ENCODE data around the gene FERMT1.
"Not testable (repeated sequence)": the region's sequence is repeated elsewhere in the genome, so short reads cannot be mapped to it uniquely, and the experiment has no call there.

The FERMT1 gene

DNA sequence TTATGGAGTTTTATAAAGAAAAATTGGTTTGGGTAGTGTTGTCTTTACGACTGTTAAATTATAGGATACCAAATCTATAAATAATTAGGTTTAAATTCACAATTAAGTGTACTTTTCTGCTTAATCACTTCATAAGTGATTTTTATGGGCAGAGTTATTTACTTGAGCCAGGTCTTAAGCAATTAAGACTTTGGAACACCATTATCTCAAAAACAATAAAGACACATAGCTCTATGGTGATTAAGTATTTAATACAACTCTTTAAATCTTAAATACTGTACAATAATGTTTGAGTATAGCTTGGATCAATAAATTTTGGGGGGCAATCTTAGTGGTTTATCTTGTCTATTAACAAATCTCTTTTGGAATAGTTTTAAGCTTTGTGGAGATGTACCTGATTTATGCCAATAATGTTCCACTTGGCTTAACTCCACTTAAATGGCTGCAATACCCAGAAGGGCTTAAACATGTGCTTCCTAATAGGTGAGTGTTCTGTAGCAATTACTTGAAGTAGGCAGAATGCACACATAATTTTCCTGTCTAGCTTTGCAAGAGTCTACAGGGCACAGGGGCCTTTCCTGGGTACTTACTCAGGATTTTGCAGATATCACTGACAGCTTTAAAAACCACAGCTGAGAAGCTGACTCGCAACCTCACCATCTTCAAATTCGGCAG is 7.5 kb downstream of the FERMT1 start:
- no peak for DNase-seq

DNA sequence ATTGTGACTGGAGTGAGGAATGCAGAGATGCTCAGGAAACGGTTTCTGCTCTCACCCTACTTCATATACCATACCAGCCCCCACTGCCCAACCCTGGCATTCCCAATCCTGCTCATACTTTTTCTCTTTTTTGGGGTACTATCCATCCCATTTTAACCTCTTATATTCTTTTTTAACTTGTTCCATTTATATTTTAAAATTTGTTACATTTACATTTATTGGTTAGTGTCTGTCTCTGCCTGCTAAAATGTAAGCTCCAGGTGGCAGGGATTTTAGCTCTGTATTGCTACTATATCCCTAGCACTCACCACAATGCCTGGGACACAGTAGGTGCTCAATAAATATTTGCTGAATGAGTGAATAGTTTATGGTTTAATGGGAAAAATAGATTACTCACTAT is 8.1 kb downstream of the FERMT1 start:
- no peak for DNase-seq

DNA sequence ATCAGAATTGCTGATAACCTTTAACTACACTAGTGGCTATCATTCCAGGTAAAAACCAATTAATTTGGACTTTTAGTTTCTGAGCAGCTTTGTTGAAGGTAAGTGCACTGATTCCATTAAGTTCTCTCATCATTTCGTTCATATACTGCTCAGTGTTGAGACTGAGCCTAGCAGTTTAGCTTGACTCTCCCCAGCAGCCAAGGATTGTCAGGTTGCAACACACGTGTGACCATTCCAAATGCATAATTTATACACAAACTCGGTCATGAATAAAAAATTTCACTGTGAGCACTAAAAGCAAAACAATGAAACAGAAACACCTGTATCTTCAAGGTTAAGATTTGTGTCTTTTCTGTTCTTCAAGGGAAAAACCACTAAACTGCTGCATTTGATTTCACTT is 8.9 kb downstream of the FERMT1 start:
- no peak for DNase-seq

DNA sequence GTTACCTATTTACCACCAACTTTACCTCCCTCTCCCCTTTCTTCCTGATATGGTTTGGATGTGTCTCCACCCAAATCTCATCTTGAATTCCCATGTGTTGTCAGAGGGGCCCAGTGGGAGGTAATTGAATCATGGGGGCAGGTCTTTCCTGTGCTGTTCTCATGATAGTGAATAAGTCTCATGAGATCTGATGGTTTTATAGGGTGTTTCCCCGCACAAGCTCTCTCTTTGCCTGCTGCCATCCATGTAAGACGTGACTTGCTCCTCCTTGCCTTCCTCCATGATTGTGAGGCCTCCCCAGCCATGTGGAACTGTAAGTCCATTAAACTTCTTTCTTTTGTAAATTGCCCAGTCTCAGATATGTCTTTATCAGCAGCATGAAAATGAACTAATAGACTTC is 9.9 kb downstream of the FERMT1 start:
- DNase-seq: not testable (repeated sequence)

DNA sequence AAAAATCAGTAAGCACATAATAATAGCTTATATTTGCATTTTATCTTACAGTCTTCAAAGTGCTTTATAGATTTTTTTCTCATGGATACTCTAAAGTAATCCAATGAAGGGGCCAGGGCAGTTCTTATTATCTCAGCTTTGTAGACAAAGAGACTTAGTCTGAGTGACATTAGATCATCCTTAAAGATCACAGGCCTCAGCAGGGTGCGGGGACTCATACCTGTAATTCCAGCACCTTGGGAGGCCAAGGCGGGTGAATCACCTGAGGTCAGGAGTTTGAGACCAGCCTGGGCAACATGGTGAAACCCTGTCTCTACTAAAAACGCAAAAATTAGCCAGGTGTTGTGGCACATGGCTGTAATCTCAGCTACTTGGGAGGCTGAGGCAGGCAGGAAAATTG is 14.5 kb downstream of the FERMT1 start:
- DNase-seq: no peak

DNA sequence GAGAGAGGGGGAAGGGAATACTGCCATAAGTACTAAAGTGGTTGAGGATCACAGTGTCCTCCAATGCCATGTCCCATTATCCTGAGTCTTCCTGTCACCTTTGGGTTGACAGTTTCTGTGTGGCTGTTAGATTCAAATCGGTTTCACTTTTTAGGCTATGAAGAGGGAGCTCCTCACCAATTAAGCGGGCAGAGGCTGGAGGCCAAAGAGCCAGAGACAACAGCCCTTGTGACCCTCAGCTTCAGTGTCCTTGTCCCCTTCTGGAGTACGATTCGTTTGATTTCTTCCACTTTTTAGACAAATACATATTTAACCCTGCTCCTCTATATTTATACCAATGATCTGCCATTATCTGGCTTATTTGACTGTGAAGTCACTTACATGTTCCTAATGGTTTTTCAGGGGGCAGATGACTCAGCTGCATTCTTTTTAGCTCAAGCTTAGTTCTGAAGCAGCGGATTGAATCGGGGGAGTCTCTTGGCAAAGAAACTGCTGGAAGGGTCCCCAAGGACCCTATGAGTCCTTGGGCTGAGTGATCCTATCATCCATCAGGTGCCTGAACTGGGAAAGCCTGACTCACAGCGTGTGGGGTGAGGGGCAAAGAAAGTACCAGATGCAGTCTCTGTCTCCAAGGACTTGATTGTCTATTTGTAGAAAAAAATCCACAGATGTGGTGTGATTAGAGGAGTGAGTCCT is 18.2 kb downstream of the FERMT1 start:
- no peak for DNase-seq

DNA sequence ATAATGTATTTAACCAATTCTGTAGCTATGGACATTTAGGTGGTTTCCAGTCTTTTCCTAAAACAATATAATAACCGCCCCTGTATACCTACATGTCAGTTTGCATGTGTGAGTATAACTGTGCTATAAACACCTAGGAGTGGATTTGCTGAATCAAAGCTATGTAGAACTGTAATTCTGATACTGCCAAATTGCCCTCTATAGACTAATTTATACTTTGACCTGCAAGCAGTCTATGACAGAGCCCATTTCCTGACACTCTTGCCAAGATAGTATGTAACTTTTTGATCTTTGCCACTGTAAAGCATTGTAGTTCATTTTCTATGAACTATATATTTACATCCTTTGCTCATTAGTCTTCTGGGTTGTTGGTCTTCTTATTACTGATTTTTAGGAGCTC is 19.5 kb downstream of the FERMT1 start:
- DNase-seq: no peak

DNA sequence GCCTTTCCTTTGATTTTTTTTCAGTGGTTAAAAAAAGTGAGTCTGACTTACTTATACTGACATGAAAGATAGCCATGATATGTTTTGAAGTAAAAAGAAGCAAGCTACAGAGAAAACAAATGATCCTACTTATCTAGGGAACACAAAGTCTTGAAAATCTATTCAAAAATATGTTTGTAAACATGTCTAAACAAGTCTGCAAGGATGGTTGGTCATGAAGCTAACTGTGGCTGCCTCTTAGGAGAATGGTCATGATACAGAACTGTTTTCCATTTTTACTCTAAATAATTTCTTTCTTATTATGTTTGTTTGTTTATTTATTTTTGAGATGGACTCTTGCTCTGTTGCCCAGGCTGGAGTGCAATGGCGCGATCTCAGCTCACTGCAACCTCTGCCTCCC is 21.5 kb downstream of the FERMT1 start:
- no peak for DNase-seq

DNA sequence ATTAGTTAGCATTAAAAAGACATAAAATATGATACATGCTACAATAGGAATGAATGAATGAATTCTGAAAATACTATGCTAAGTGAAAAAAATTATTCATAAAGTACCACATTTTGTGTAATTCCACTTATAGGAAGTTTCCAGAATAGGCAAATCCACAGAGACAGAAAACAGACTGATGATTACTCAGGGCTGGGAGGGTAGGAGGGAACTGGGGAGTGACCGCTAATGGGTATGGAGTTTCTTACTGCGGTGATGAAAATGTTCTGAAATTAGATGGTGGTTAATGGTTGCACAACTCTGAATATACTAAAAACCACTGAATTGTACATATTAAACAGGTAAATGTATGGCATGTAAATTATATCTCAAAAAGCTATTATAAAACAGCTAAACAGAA is 22.6 kb downstream of the FERMT1 start:
- DNase-seq: no peak

DNA sequence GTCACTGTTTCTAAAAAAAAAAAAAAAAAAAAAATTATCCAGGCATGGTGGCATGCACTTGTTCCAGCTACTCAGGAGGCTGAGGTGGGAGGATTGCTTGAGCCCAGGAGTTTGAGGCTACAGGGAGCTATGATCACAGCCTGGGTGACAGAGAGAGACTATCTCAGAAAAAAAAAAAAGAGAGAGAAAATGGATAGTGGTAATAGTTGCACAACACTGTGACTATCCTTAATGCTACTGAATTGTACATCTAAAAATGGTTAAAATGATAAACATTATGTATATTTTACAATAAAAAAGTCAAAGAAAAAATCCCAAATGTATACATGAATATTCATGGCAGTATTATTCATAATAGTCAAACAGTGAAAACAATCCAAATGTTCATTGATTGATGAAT is 23.0 kb downstream of the FERMT1 start:
- no peak for DNase-seq

DNA sequence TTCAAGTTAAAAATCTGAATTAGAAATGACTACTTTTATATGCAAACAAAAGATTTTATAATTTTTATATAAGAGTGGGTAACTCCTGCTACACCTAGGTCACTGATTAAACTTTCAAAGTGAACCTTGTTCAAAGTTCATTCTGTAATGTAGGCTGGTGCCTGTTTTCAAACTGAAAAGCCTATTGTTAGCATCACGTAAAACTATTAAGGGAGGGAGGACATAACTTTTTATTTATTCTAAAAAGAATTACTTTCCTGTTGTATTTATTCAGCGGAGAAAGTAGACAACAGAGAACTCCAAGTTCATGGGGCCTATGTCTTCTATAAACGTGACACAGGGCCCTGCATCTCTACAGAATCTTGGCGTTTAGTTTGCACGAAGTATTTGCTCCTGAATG is 27.4 kb downstream of the FERMT1 start:
- no peak for DNase-seq

DNA sequence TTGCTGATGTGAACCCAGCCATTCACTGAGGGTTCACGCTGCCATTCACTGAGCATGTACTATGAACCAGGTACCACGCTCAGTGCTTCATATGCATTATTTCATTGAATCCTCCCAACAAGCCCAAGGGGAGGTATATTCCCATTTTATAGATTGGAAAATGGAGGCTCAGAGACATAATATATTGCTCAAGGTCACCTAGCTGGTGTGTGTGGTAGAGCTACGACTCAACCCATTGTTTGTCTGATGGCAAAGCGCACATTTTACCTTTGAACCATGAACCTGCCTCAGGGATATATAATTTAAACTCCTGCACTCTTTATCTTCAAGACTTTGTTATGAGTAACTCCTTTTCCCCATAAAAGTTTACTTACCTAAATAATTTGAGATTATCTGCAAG is 28.3 kb downstream of the FERMT1 start:
- no peak for DNase-seq

DNA sequence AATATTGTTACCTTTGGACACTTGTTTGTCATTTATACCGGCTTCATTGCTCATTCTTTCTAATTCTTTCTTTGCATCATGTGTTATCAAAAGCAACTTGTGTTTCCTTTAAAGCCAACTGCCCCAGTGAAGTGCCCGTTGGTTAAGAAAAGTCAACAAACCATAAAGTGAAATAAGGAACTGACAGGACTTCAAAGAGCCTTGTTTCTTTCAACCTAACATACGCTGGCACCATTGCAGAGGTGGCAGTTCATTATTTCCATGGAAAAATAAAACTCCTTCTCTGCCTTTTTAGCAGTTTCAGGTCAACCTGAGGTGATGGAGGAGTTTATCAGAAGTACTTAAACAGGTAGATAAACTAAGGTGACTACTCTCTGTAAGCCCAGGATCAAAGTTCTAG is 28.8 kb downstream of the FERMT1 start:
- no peak for DNase-seq

DNA sequence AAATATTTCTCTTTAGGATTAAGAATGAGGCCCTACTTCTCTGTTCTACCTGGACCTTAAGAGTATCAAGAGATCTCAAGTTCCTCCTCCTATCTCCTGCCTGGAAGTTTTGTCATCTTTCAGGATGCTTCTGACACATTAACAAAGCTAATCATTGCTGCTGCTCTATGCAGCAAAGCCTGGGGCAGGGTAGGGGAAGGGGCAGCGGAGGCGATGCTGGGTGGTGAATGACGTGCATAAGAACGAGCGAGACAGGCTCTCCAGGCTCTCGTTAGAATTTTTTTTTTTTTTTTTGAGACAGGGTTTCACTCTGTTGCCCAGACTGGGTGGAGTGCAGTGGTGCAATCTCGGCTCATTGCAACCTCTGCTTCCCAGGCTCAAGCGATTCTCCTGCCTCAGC is 31.2 kb downstream of the FERMT1 start:
- no peak for DNase-seq

DNA sequence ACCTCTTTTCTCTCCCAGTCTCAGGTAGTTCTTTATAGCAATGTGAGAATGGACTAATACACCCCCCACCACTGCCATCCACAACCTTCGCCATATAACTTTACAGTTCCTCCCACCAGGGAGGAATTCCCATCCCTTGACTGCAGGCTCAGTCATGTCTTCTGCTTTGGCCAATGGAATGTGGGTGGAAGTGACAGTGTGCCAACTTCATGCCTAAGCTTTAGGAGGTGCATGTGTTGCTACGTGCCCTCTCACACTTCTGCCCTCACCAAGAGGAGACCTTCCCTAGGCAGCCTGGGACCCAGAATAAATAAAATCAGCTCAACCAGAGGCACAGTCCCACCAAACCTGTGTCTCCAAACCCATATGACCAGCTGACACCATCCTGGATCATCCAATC is 36.0 kb downstream of the FERMT1 start:
- no peak for DNase-seq

DNA sequence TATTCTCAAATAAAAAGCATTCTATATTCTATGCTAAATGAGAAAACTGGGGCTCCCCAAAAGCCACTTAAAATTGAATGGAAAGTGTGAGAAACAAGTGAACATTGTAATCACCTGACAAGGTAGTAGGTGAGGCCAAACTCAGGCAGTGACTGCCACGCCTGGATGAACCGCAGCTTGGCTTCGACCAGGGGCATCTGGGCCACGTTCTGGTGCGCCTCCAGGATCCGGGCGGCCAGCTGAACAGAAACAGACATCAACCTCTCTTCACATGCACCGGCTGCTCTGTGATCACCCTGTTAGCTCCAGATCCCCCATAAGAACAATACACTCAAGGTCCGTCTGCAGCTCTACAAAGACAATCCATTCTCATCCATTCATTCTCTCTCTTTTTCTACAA is 38.9 kb downstream of the FERMT1 start:
- no peak for DNase-seq

DNA sequence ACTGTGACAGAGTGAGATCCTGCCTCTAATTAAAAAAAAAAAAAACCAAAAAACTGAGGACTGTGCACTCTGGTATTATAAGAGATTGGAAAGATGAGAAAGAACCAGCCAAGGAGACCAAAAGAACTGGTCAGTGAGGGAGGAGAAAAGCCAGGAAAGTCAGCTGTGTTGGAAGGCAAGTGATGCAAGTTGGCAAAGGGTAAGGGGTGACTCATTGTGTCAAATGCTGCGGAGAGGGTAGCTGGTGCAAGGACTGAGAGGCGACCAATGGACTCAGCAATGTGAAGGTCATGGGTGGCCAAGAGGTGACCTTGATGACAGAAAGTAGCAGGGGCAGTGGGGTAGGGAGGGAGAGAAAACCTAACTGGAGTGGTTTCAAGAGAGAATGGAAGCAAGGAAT is 41.6 kb downstream of the FERMT1 start:
- no peak for DNase-seq

DNA sequence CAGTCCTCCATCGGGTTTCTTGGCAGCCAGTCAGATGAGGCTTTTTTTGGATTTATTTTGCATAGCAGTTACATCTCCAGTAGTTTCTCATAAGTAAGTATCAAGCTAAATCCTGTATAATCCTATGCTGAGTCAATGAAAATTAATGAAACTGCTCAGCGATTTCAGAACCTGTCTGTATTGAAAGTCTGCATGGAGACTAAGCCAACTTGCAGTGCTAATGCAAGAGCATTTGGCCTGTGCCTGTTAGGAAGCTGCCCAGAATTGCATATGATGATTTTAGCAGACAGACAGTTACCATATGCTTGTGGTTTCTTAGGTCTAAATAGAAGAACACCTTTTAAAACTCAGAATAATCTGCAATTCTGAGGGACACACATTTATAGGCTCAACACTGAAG is 43.8 kb downstream of the FERMT1 start:
- DNase-seq: no peak

DNA sequence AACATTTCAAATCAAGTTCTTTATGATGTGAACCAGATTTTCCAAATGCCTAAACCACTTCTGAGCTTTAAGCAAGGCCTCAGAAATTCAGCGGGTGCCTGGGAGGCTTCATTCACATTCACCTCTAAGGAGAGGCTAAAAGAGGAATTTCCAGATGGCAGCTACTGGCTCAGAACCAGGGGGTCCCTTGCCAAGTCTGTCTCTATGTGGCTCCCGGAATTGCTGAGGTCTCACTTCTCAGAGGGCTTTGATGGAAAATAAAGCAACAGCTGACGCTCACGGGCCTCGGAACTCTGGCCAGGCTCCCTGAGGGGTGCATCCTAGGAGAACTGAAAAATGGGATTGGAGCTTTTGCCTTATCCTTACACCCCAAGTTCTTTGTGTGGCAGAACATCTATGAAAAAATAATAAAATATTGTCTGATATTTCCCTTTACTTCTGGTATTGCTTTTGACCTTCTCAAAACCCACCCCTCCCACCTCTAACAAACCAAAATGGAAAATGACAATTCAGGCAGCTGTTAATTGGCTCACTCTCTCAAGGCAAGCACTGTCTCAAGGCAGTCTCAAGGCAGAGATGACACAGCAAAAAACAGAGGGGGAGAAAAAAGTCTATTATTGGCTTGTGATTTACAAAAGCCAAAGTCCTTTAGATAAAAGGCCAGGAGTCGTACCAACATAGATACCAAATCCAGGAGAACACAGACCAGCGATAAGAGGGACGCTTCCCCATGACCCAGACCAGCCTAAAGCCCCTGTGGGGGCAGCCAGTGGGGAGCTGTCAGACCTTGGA is 47.2 kb downstream of the FERMT1 start:
- peak; percentile 85 for DNase-seq

DNA sequence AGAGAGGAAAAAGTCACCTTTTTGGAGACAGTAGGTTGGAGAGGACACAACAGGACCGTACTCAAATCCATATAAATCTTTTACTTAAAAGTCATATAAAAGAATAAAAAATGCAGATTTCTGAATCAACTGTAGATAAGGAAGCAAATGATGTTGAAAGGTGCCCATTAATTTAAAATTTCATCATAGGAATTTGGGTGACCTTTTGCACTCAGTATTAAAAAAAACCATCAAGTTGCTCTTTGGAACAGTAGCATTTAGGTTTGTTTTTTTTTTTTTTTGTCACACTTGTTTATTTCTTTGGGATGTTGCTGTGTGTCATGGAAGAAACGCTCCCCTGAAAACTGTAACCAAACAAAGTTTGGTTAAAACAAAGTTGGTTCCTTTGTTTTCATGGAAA is 48.0 kb downstream of the FERMT1 start:
- no peak for DNase-seq

DNA sequence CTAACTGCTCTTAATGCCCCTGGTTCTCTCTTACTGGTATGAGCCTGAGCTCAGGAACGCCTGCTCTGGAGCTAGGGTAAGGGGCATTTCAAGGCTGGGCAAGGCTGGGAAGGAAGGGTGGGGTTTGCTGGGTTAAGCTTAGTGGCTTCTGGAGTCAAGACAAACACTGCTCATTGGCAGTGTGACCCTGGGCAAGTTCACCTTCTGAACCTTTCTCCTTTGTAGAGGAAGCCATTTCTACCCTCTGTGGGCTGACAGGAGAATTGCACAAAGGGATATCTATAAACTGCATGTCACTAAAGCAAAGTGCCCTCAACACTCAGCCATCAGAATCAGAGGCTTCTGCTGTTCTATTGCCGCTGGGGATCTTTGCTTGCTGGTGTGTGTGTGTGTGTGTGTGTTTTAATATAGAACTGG is 48.7 kb downstream of the FERMT1 start:
- no peak for DNase-seq

DNA sequence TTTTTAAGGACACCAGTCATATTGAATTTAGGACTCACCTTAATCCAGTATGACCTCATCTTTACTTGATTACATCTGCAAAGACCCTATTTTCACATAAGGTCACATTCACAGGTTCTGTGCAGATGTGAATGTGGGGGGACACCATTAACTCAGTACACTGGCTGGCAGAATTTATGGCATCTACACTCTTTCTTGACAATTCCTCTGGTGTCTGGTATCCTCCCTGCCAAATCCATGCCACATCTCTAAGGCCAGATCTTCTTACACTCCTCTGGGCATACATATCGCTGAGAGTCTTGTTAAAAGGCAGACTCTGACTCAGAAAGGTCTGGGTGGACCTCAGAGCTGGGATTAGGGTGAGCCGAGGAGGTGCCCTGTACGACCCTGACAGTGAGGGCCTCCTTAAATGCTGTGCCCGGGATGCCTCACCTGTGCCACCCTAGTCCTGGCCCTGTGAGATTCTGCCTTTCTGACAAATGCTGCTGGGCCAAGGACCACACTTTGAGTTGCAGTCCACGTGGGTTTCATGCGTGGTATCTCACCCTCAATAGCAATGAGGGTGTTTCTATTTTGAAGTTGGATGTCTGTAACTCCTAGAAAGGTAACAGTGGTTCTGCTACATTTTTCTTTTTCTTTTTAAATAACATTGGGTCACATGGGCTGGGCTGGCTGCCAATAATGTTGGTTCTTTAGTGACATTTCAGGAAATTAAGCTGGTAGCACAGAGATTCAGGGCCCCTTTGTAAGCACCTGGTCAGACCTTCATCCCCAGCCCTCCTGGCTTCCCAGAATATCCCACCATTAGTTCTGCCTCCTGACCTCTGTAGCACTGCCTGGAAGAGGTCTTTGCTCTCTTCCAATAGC is 51.8 kb downstream of the FERMT1 start:
- DNase-seq: no peak

DNA sequence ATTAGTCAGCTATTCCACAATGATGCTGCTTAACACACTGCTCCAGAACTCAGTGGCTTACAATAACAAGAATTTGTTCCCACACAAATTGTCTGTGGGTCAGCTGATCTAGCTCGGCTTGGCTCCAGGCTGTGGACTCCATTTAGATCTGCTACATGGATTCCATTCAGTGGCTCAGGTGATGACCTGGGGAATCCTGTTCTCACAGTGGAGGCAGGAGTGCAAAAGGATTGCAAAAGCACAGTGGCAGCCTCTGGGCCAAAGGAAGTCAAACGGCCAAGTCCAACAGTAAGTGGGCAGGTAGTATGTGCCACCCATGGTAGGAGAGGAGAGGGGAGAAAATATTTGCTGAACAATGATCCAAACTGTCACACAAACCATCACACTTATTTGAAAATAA is 53.2 kb downstream of the FERMT1 start:
- DNase-seq: no peak

Measured in right forelimb (tissue), 1 donor.